Ishikawa (cell line): ENCODE data around the gene SHOX.

Source experiments
- CEBPB ChIP-seq: IDR thresholded peaks from 2 replicates; pipeline ENCODE4 v1.6.1; 2012
- CREB1 ChIP-seq: IDR thresholded peaks from 2 replicates; pipeline ENCODE4 v1.6.1; 2012; ENCODE audit warnings: low read depth
- EGR1 ChIP-seq: IDR thresholded peaks from 2 replicates; pipeline ENCODE4 v1.6.1; 2012
- EP300 ChIP-seq: IDR thresholded peaks from 2 replicates; pipeline ENCODE4 v1.6.1; 2012; ENCODE audit warnings: borderline replicate concordance
- FOXM1 ChIP-seq: IDR thresholded peaks from 2 replicates; pipeline ENCODE4 v1.6.1; 2012; ENCODE audit warnings: low read depth, borderline replicate concordance
- MAX ChIP-seq: IDR thresholded peaks from 2 replicates; pipeline ENCODE4 v1.6.1; 2012
- NFIC ChIP-seq: IDR thresholded peaks from 2 replicates; pipeline ENCODE4 v1.6.1; 2012
- RAD21 ChIP-seq: IDR thresholded peaks from 2 replicates; pipeline ENCODE4 v1.6.1; 2012; ENCODE audit warnings: low read depth
- TAF1 ChIP-seq: IDR thresholded peaks from 2 replicates; pipeline ENCODE4 v1.6.1; 2012; ENCODE audit warnings: low read depth, mild to moderate bottlenecking
- TCF12 ChIP-seq: IDR thresholded peaks from 2 replicates; pipeline ENCODE4 v1.6.1; 2012; ENCODE audit warnings: low read depth
- TEAD4 ChIP-seq: IDR thresholded peaks from 2 replicates; pipeline ENCODE4 v1.6.1; 2012
- USF1 ChIP-seq: IDR thresholded peaks from 2 replicates; pipeline ENCODE4 v1.6.1; 2012
- YY1 ChIP-seq: IDR thresholded peaks from 2 replicates; pipeline ENCODE4 v1.6.1; 2012; ENCODE audit warnings: low read depth
- ZBTB7A ChIP-seq: IDR thresholded peaks from 2 replicates; pipeline ENCODE4 v1.6.1; 2012; ENCODE audit warnings: low read depth
- TF ChIP-seq, protein P1 (sequence below): IDR thresholded peaks from 2 replicates; pipeline ENCODE4 v1.6.1; 2012; ENCODE audit warnings: low read depth, mild to moderate bottlenecking

The SHOX gene

GRCh38 chrX:614136-614535 lies 16.5 kb upstream of the SHOX start:
- TF ChIP-seq MAX (no peak), YY1 (no peak), ZBTB7A (no peak), TCF12 (no peak), CREB1 (no peak), FOXM1 (no peak), CEBPB (no peak), EGR1 (no peak), NFIC (no peak), EP300 (no peak), TAF1 (no peak), TEAD4 (no peak), USF1 (no peak)
- TF ChIP-seq, protein P1, sequence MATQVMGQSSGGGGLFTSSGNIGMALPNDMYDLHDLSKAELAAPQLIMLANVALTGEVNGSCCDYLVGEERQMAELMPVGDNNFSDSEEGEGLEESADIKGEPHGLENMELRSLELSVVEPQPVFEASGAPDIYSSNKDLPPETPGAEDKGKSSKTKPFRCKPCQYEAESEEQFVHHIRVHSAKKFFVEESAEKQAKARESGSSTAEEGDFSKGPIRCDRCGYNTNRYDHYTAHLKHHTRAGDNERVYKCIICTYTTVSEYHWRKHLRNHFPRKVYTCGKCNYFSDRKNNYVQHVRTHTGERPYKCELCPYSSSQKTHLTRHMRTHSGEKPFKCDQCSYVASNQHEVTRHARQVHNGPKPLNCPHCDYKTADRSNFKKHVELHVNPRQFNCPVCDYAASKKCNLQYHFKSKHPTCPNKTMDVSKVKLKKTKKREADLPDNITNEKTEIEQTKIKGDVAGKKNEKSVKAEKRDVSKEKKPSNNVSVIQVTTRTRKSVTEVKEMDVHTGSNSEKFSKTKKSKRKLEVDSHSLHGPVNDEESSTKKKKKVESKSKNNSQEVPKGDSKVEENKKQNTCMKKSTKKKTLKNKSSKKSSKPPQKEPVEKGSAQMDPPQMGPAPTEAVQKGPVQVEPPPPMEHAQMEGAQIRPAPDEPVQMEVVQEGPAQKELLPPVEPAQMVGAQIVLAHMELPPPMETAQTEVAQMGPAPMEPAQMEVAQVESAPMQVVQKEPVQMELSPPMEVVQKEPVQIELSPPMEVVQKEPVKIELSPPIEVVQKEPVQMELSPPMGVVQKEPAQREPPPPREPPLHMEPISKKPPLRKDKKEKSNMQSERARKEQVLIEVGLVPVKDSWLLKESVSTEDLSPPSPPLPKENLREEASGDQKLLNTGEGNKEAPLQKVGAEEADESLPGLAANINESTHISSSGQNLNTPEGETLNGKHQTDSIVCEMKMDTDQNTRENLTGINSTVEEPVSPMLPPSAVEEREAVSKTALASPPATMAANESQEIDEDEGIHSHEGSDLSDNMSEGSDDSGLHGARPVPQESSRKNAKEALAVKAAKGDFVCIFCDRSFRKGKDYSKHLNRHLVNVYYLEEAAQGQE = no peak

- TF ChIP-seq EGR1 = no peak
- TF ChIP-seq, protein P1 = no peak
- TF ChIP-seq RAD21 = no peak
- TF ChIP-seq USF1 = no peak
- no peak for TF ChIP-seq CEBPB
- TF ChIP-seq FOXM1 = no peak
- TF ChIP-seq TEAD4 = no peak
- no peak for TF ChIP-seq TCF12
- no peak for TF ChIP-seq CREB1
- no peak for TF ChIP-seq NFIC
- TF ChIP-seq MAX = no peak
- no peak for TF ChIP-seq ZBTB7A
- TF ChIP-seq YY1 = no peak
- TF ChIP-seq TAF1 = no peak
- TF ChIP-seq EP300 = no peak
Observed at GRCh38 chrX:617401-617800, 13.2 kb upstream of the SHOX start.

DNA sequence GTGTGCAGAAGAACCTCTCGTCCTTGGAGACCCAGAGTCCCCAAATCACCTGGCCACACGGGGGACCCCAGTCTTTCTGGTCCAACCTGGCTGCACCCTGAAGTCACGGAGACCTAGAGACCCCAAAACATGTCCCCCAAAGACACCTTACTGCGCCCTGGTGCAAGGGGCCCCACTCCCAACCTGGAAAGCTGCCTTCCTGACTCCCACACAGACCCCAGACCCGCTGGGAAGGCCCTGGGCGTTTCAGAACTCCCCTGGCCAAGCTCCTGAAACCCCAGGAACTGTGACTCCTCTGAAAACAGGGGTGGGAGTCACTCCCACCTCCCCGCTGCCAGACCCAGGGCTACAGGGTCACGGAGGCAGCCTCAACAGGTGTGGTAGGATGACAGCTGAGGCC lies 12.7 kb upstream of the SHOX start:
- TF ChIP-seq USF1 (no peak), EGR1 (no peak), ZBTB7A (no peak), YY1 (no peak), CEBPB (no peak)

DNA sequence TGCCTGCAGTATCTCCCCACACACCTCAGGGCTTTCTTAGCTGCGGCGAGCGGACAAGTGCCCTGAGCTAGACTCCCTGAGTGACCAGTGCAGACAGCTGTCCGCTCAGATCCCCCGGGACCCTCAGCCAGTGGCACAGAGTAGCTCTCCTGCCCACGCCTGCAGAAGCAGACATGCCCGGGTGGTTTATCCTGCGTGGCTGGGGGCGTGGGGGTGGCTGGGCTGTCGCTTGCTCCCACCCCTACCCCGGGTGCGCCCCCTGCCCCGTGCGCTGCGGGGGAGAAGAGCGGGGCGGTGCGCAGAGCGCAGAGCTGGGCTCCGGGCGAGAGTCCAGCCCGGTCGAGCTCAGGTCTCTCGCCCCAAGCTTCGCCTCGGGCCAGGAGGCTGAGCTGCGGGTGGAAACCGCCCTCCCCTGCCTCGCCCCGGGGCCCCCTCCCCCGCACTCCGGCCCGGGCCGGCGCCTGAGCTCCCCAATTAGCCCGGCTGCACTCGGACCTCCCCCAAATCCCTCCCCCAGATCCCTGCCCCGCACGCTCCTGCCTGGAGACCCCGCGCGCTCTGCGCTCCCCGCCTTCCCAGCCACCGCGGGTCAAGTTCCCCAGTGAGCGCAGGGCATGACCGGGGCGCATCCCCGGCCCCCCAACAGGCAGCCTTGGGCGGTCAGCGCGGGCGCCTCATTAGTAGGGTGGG lies 11.7 kb upstream of the SHOX start:
- TF ChIP-seq MAX (no peak), RAD21 (no peak), ZBTB7A (no peak)

DNA sequence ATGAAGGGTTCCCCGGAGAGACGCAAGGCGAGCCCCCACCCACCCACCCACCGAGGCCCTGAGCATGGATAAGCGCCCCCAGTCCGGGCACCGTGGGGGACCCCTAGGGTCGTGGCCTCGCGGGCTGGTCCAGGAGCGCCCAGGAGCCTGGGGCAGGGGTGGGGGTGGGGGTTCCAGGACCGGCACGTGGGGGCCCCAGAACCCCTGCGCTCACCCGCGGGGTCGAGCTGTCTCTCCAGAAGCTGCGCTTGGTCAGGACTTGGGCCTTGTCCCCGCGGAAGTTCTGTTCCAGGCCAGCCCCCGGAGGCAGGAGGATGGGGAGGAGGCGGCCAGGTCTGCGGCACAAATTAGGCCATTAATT lies 11.2 kb upstream of the SHOX start:
- TF ChIP-seq YY1 (no peak), FOXM1 (no peak), ZBTB7A (no peak), MAX (no peak), EGR1 (no peak), USF1 (no peak), EP300 (no peak), TCF12 (no peak), TAF1 (no peak), RAD21 (no peak), CEBPB (no peak), NFIC (no peak), TEAD4 (no peak), CREB1 (no peak)
- TF ChIP-seq, protein P1 = no peak
